GM18508 (cell line): Measurements from ENCODE around the gene LY6G5B.

Experiments
- ATAC-seq: cut with Tn5 transposase; IDR thresholded peaks from one replicate; pipeline ENCODE4 v1.9.1; 2021; ENCODE audit warnings: moderate number of reproducible peaks; ENCODE audit not compliant: insufficient read depth, unreplicated experiment

Gene LY6G5B

GRCh38 chr6:31639449-31639861, 30.3 kb upstream of the LY6G5B start:
- no peak for ATAC-seq

- ATAC-seq = no peak
Measured at GRCh38 chr6:31640612-31641011, 29.2 kb upstream of the LY6G5B start.

- ATAC-seq = no peak
Measured at GRCh38 chr6:31641370-31641769, 28.4 kb upstream of the LY6G5B start.

DNA sequence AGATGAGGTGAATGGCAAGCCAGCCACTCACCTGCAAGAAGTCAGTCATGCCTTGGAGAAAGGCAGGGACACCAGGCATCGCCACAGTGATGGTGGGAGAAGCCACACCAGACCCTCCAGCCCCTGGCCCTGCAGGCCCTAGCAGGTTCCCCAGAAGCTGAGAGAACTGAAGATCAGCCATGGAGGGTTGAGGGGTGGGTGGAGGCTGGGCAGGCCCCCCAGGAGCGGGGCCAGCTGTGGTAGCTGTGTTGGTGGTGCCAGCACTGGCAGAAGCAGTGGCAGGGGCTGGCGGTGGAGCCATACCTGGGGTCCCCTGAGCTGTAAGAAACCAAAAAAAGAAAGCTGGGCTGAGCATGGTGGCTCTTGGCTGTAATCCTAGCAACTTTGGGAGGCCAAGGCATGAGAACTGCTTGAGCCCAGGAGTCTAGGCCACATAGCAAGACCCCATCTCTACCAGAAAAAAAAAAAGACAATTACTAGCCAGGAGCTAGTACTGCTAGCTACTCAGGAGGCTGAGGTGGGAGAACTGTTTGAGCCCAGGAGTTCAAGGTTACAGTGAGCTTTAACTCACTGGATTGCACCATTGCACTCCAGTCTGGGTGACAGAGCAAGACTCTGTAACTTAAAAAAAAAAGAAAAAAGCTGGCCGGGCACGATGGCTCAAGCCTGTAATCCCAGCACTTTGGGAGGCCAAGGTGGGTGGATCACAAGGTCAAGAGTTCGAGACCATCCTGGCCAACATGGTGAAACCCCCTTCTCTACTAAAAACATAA, 26.8 kb upstream of the LY6G5B start:
- ATAC-seq = no peak

DNA sequence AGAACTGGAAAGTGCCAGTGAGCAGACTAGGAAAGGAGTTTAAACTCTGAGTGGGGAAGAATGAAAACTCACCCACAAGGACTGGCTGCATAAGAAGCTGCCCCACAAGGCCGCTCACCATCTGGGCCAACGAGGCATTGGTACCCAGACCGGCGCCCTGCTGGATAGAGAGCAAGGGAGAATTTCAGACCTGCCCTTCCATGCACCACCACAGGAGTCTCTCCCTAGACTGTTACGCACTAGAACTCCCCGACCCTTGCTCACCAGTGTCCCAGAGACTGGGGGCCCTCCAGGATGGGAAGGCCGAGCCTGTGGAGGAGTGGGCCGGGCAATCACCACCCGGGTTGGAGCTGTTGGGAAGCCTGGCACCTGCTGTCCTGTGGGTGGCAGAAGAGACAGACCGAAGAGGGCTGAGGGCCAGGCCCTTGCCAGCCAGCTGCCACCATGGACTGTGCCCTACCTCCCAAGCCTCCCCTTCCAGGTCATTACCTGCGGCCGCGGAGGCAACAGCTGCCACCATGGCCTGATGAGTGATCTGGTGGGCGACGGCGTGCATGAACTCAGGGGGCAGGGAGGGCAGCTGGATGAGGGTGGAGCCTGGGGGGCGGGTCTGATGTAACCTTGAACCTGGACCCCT, 25.8 kb upstream of the LY6G5B start:
- ATAC-seq = no peak

DNA sequence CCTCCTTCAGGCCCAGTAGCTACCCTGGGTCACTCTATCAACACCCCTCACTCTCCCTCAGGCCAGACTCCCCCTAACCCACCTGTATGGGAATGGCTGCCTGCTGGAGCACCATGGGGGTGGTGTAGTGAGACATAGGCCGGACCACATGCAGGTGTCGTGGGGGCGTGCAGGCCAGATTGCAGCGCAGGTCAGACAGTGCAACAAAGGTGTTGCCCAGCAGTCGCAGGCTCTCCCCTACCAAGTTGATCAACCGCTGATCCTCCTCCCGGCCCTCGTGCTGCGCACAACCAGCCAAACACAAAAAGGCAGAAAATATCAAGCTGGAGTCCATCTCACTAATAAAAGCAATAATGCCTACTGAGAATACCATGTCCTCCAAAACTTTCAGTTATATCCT, 24.5 kb upstream of the LY6G5B start:
- ATAC-seq = no peak

DNA sequence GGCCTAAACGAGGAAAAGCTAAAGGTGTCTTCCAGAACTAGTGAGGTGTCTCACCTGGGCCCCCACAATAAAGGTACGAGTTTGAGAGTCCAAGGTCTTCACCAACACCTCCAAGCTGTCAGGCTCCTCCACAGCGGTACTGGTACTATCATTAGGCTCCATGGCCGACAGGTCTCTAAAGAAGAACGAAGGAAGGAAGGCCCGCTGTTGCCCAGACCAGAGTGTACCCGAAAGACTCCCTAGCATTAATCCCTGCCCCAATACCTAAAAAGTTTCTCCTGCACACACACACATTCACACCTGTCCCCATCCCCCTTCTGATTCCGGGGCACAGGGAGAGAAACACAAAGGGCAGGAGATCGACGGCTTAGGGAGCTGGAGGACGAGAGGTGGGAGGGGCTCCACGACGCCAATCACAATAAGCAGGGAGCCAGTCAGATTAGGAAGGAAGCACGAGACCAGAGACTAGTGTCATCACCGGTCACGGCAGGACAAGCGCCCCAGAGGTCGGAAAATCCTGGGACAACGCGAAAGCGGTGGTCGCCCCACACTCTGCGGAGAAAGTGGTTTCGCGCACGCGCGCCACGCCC, 18.1 kb upstream of the LY6G5B start:
- no peak for ATAC-seq

GRCh38 chr6:31652925-31653724, 16.7 kb upstream of the LY6G5B start:
- ATAC-seq = peak; percentile 33

DNA sequence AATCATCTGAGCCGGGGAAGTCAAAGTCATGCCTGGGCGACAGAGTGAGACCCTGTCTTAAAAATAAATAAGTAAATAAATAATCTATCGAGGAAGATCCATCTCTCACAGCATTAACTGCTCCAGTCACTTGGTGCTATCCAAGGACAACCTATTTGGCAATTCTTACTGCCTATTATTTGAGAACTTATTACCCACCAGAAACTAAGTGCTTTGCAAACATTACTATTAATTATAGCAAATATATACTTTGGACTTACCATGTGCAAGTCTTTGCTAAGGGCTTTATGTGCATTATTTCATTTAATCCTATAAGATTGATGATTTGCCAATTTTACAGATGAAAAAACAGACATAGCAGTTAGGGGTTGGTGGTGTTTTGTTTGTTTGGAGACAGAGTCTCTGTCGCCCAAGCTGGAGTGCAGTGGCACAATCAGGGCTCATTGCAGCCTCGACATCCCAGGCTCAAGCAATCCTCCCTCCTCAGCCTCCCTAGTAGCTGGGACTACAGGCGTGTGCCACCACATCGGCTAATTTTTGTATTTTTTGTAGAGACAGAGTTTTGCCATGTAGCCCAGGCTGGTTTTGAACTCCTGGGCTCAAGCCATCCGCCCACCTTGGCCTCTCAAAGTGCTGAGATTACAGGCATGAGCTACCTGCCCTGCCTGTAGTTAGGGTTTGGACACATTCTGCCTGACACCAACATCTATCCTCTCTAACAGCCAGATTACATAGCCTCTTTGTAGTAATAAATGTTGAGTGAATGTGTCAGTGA, 15.0 kb upstream of the LY6G5B start:
- ATAC-seq = no peak

DNA sequence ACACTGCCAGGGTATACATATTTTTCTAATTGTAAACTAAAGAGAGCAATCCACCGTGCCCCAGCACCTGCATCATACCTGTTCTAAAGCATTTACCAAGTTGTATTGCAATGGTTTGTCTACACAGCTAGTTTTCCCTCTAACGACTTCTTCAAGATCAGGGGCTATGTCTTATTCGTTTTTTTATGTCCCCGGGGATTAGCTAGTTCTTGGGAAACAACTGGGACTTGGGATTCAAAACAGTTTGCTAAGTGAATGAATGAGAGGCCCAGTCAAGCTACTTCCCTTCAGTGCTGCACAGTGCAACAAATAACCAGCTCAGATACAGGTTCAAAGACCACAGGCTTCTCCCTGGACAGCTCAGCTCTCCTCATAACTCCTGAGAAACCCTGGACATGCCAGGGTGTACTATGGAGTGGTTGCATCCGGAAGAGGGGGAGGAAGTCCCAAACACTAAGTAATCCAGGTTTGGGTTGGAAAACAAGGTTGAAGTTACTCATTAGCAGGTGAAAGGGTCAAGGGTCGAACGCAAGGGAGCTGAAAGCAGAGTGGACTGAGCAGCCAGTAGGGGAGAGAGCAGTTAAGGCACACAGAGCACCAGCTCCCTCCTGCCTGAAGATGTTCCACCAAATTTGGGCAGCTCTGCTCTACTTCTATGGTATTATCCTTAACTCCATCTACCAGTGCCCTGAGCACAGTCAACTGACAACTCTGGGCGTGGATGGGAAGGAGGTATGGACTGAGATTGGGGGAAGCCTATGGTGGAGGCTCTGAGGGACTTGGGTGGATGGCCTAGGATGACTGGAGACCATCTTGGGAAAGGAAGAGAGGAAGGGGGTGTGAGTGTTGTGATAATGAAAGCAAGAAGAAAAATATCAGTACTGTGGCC, 14.2 kb upstream of the LY6G5B start, which contains the start of gene APOM:
APOM (plus strand) TSS at position 546 of the 889 bp plus-strand sequence; CDS start at position 619, 73 bp downstream.
- no peak for ATAC-seq

DNA sequence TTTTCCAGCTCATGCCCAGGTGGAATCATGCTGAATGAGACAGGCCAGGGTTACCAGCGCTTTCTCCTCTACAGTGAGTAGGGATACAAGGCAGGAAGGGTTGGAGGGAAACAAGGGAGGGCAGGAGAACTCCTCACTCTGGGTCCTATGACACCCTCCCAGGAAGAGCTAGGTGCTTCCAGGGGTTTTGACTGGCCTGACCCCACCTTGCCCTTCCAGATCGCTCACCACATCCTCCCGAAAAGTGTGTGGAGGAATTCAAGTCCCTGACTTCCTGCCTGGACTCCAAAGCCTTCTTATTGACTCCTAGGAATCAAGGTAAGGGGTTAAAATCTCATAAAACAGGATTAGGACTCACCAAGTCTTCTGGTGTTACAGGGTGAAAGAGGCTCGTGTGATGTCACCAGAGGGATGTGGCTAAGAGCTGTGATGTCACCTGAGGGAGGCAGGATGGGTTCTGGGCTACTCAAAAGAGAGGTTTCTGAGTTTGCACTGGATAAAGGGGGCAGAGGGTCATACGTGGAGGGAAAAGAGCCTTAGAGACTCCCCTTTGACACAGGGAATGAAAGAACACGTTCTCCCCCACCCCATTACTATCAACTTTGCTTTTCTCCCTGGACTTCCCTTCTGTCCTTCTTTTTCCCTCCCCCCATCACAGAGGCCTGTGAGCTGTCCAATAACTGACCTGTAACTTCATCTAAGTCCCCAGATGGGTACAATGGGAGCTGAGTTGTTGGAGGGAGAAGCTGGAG, 12.2 kb upstream of the LY6G5B start:
- no peak for ATAC-seq

DNA sequence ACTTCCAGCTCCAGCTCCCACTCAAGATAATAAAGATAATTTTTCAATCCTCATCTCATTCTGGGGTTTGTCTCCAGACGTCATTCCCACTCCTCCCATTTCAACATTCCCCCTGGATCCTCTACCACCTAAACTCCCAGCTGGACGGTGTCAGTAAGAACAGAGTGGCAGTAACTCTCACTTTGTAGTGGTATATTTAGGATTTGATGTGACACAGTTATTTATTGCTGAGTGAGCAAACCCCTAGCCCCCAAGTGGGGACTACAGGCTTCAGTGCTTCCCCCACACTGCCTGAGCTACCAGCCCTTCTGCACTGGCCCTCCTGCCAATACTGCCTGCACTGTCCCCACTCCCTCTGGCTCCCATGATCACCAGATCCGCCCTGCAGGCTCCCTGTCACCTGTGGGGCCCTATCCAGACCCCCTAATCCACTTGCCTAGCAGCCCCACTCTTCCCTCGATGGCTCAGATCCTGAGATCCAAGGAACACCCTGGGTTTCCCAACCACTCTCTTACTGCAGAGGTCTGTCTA, 11.6 kb upstream of the LY6G5B start:
- ATAC-seq = no peak

GRCh38 chr6:31658983-31659648, 10.7 kb upstream of the LY6G5B start:
- ATAC-seq = no peak

DNA sequence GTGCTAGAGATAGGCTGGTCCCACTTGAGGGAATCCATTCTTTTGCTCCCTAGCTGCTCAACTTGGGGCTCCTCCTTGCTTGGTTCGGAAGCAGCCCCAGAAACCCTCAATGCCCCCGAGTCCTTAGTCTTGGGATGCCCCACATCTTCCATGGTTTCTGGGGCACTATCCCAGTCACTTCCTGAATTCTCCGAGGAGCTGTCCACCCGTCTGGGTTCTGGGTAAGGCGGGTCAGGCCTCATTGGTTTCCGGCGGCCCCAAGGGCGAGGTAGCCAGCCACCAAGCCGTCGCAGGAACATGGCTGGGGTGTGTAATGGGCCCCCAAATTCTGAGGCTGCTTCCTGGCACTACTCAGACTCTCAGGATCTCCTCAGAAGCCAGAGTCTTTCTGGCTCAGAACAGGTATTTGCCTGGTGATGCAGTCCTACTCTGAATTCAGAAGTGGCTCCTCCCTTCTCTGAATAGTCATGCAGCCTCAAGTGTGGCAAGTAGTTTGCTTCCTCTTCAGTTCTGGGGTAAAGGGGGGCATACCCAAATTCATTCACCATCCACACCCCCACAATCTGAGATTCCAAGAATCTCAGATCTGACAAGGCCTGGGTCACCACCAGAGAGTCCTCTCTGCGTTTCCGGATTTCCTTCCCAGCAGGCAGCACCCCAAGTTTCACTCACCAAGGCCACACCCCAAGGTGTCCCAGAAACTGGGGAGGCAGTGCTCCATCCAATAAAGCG, 10.0 kb upstream of the LY6G5B start:
- no peak for ATAC-seq

GRCh38 chr6:31660381-31661261, 9.2 kb upstream of the LY6G5B start, which contains the start of gene C6orf47:
Gene C6orf47, minus strand, starts transcription at chr6:31660778. Its CDS starts 831 bp downstream, at chr6:31659947.
- ATAC-seq = no peak
